Bronchial epithelial cell (primary cell): Measurements from ENCODE around the gene CCDC7. TPM values are rescaled to one million over a fixed set of nuclear protein-coding genes. Genes with fewer than 3 reads are reported as not detected.
A peak's percentile ranks its signal among the peaks of the same experiment; 100 is the strongest.

Experiments
- DNase-seq: peaks from one replicate; pipeline ENCODE4 v3.0.0-alpha.2; 2010; ENCODE audit warnings: low read depth
- FAIRE-seq: peaks from 2 replicates; lab custom pipeline; 2011; peaks lifted over from hg19 to GRCh38; lab: Jason Lieb, UNC
- H3K27me3 ChIP-seq: 2 replicates; pipeline ENCODE4 v1.5.1; 2011; ENCODE audit warnings: low read length; ENCODE audit not compliant: control insufficient read depth, insufficient read depth
- H3K36me3 ChIP-seq: 2 replicates; pipeline ENCODE4 v1.5.1; 2011; ENCODE audit warnings: low read length; ENCODE audit not compliant: control insufficient read depth, insufficient read depth
- H3K4me3 ChIP-seq: 2 replicates; pipeline ENCODE4 v1.5.1; 2011; ENCODE audit warnings: mild to moderate bottlenecking, low read depth, low read length, control low read depth
- CTCF ChIP-seq: IDR thresholded peaks from 2 replicates; pipeline ENCODE4 v1.5.1; 2011; ENCODE audit warnings: mild to moderate bottlenecking, moderate library complexity, low read length, control low read depth, inconsistent platforms; ENCODE audit not compliant: insufficient read depth, severe bottlenecking
- total RNA-seq: library from RNA; depleted of rRNA; stranded (reverse); fragments of >200 nt; gene quantifications from 2 replicates; pipeline ENCODE4 v1.2.1, GENCODE V29; 2014

CCDC7 gene
- total RNA-seq, 1 donor from 2014 or later = 1.8 TPM

- no peak for TF ChIP-seq CTCF
- no peaks in the 10 kb centered on the region for H3K36me3 ChIP-seq
- H3K4me3 ChIP-seq = no peak overlapping the region
- DNase-seq (no peak), FAIRE-seq (no peak)
- H3K27me3 ChIP-seq = no peaks in the 10 kb centered on the region
These were observed 27.9 kb upstream of the CCDC7 start for GRCh38 chr10:32417911-32418547.

GRCh38 chr10:32418572-32418971, 27.4 kb upstream of the CCDC7 start:
- DNase-seq = no peak
- TF ChIP-seq CTCF = no peak
- peak; percentile 50 for FAIRE-seq
- no peak overlapping the region for H3K4me3 ChIP-seq
- H3K36me3 ChIP-seq = no peaks in the 10 kb centered on the region
- H3K27me3 ChIP-seq = no peaks in the 10 kb centered on the region

- FAIRE-seq (no peak), DNase-seq (no peak)
- Histone ChIP-seq H3K4me3 (no peak overlapping the region), H3K36me3 (no peaks in the 10 kb centered on the region), H3K27me3 (no peaks in the 10 kb centered on the region)
- TF ChIP-seq CTCF = no peak
These were observed 26.3 kb upstream of the CCDC7 start for GRCh38 chr10:32419615-32420014.

- no peak for TF ChIP-seq CTCF
- H3K27me3 ChIP-seq = no peaks in the 10 kb centered on the region
- no peak overlapping the region for H3K4me3 ChIP-seq
- DNase-seq (no peak), FAIRE-seq (no peak)
- no peaks in the 10 kb centered on the region for H3K36me3 ChIP-seq
These were observed 19.8 kb upstream of the CCDC7 start for GRCh38 chr10:32426186-32426585.

GRCh38 chr10:32433542-32433941, 12.4 kb upstream of the CCDC7 start:
- no peak overlapping the region for H3K4me3 ChIP-seq
- DNase-seq (no peak), FAIRE-seq (no peak)
- H3K36me3 ChIP-seq = no peaks in the 10 kb centered on the region
- no peak for TF ChIP-seq CTCF
- H3K27me3 ChIP-seq = no peaks in the 10 kb centered on the region

DNA sequence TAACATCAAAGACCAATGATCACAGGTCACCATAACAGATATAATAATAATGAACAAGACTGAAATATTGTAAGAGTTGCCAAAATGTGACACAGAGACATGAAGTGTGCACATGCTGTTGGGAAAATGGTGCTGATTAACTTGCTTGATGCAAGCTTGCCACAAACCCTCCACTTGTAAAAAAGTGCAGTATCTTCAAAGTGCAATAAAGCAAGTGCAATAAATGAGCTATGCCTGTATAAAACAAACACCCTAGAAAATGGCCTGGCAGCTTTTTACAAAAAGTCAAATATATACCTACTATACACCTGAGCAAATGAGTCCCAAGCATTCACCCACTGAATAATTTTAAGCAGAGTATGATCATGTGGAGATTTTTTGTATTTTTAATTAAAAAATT, 9.7 kb upstream of the CCDC7 start:
- TF ChIP-seq CTCF = no peak
- Histone ChIP-seq H3K4me3 (no peak overlapping the region), H3K27me3 (no peaks in the 10 kb centered on the region), H3K36me3 (no peaks in the 10 kb centered on the region)
- DNase-seq = no peak
- no peak for FAIRE-seq
